Measurements from ENCODE around the gene SON.

DNA sequence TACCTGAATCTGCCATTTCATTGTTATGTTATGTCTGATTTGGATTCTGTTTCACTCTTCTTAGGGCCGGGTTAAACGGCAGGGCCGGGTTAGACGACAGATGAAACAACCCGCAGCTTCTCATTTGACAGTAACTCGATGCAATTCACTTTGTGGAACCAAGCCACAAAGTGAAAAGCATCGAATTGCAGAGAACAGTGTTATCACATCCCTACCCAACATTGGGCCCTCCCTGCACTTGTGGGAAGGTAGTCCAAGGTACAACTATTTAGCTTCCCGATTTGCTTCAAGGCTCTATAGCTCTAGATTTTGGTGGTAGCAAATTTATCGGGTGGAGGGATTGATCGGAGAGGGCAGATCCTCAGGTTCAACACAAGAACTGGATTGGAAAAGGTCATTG lies 17.0 kb downstream of the SON start:
- TF ChIP-seq, protein P1, sequence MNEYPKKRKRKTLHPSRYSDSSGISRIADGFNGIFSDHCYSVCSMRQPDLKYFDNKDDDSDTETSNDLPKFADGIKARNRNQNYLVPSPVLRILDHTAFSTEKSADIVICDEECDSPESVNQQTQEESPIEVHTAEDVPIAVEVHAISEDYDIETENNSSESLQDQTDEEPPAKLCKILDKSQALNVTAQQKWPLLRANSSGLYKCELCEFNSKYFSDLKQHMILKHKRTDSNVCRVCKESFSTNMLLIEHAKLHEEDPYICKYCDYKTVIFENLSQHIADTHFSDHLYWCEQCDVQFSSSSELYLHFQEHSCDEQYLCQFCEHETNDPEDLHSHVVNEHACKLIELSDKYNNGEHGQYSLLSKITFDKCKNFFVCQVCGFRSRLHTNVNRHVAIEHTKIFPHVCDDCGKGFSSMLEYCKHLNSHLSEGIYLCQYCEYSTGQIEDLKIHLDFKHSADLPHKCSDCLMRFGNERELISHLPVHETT (tag by site-specific recombination; IDR thresholded peaks at IDR 0.05): no peak
- no peak for TF ChIP-seq ZXDB (tag by site-specific recombination; IDR thresholded peaks at IDR 0.05)
- TF ChIP-seq ZNF510 (tag by site-specific recombination; IDR thresholded peaks at IDR 0.05; ENCODE audit: insufficient replicate concordance): no peak
- TF ChIP-seq ZNF777 (tag by site-specific recombination; IDR thresholded peaks at IDR 0.05; ENCODE audit: borderline replicate concordance): no peak
- TF ChIP-seq ZNF10 (tag by site-specific recombination; IDR thresholded peaks at IDR 0.05): no peak
- TF ChIP-seq MYNN (tag by site-specific recombination; IDR thresholded peaks at IDR 0.05; ENCODE audit: borderline replicate concordance): no peak
- TF ChIP-seq, protein P2, sequence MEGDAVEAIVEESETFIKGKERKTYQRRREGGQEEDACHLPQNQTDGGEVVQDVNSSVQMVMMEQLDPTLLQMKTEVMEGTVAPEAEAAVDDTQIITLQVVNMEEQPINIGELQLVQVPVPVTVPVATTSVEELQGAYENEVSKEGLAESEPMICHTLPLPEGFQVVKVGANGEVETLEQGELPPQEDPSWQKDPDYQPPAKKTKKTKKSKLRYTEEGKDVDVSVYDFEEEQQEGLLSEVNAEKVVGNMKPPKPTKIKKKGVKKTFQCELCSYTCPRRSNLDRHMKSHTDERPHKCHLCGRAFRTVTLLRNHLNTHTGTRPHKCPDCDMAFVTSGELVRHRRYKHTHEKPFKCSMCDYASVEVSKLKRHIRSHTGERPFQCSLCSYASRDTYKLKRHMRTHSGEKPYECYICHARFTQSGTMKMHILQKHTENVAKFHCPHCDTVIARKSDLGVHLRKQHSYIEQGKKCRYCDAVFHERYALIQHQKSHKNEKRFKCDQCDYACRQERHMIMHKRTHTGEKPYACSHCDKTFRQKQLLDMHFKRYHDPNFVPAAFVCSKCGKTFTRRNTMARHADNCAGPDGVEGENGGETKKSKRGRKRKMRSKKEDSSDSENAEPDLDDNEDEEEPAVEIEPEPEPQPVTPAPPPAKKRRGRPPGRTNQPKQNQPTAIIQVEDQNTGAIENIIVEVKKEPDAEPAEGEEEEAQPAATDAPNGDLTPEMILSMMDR (tag by site-specific recombination; IDR thresholded peaks at IDR 0.05): no peak
- TF ChIP-seq ZBTB48 (tag by site-specific recombination; IDR thresholded peaks at IDR 0.05): no peak
- TF ChIP-seq, protein P3, sequence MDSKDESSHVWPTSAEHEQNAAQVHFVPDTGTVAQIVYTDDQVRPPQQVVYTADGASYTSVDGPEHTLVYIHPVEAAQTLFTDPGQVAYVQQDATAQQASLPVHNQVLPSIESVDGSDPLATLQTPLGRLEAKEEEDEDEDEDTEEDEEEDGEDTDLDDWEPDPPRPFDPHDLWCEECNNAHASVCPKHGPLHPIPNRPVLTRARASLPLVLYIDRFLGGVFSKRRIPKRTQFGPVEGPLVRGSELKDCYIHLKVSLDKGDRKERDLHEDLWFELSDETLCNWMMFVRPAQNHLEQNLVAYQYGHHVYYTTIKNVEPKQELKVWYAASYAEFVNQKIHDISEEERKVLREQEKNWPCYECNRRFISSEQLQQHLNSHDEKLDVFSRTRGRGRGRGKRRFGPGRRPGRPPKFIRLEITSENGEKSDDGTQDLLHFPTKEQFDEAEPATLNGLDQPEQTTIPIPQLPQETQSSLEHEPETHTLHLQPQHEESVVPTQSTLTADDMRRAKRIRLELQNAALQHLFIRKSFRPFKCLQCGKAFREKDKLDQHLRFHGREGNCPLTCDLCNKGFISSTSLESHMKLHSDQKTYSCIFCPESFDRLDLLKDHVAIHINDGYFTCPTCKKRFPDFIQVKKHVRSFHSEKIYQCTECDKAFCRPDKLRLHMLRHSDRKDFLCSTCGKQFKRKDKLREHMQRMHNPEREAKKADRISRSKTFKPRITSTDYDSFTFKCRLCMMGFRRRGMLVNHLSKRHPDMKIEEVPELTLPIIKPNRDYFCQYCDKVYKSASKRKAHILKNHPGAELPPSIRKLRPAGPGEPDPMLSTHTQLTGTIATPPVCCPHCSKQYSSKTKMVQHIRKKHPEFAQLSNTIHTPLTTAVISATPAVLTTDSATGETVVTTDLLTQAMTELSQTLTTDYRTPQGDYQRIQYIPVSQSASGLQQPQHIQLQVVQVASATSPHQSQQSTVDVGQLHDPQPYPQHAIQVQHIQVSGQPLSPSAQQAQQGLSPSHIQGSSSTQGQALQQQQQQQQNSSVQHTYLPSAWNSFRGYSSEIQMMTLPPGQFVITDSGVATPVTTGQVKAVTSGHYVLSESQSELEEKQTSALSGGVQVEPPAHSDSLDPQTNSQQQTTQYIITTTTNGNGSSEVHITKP (tag by site-specific recombination; IDR thresholded peaks at IDR 0.05): no peak
- no peak for TF ChIP-seq IKZF3 (tag by site-specific recombination; IDR thresholded peaks at IDR 0.05)
- no peak for TF ChIP-seq ZNF544 (tag by site-specific recombination; IDR thresholded peaks at IDR 0.05)
- TF ChIP-seq, protein P4, sequence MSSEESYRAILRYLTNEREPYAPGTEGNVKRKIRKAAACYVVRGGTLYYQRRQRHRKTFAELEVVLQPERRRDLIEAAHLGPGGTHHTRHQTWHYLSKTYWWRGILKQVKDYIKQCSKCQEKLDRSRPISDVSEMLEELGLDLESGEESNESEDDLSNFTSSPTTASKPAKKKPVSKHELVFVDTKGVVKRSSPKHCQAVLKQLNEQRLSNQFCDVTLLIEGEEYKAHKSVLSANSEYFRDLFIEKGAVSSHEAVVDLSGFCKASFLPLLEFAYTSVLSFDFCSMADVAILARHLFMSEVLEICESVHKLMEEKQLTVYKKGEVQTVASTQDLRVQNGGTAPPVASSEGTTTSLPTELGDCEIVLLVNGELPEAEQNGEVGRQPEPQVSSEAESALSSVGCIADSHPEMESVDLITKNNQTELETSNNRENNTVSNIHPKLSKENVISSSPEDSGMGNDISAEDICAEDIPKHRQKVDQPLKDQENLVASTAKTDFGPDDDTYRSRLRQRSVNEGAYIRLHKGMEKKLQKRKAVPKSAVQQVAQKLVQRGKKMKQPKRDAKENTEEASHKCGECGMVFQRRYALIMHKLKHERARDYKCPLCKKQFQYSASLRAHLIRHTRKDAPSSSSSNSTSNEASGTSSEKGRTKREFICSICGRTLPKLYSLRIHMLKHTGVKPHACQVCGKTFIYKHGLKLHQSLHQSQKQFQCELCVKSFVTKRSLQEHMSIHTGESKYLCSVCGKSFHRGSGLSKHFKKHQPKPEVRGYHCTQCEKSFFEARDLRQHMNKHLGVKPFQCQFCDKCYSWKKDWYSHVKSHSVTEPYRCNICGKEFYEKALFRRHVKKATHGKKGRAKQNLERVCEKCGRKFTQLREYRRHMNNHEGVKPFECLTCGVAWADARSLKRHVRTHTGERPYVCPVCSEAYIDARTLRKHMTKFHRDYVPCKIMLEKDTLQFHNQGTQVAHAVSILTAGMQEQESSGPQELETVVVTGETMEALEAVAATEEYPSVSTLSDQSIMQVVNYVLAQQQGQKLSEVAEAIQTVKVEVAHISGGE (tag by site-specific recombination; conservative IDR thresholded peaks at IDR 0.05; ENCODE audit: low read depth): no peak
- TF ChIP-seq ZNF274 (IDR thresholded peaks at IDR 0.05; ENCODE audit: low read length): no peak
- no peak for TF ChIP-seq ZNF274 (tag by site-specific recombination; IDR thresholded peaks at IDR 0.05; ENCODE audit: borderline replicate concordance)

All from HEK293 (cell line).